NK-92 (cell line): ENCODE results near the gene BAIAP2L1.

ENCODE experiments used
- DNase-seq: peaks from one replicate; lab custom pipeline; 2025; ENCODE audit not compliant: unreplicated experiment; lab: John Stamatoyannopoulos, UW

The BAIAP2L1 gene

DNA sequence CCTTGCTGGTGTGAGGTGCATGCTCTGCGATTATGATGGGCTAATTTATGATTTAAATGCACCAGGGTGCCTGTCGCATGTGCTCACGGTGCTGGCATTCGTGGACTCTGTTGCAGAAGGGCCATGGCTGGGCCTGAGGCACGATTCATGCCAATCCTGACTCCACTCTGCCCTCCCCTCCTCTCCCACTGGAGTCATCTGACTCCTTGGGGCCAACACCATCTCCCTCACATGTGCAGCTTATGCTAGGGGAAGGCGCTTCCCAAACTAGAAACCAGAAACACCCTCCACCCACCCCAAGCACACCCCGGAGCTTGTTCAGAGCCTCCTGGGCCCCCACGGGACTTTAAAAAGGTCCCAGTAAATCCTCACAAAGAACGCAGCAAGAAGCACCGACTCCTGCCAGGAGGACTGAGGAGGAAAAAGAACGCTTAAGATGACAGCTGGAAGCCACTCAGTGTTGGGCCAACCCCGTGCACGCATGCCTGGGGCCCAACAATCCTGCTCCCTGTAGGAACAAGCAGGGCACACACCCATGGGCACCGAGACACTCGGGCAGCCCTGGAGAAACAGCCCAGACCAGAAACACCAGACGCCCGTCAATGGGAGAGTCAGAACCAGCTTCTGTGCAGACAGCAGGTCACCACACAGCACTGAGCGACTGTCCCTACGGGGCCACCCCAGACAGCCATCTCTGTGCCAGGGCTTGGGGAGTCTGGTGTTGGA, 105.3 kb downstream of the BAIAP2L1 start:
- no peak for DNase-seq

DNA sequence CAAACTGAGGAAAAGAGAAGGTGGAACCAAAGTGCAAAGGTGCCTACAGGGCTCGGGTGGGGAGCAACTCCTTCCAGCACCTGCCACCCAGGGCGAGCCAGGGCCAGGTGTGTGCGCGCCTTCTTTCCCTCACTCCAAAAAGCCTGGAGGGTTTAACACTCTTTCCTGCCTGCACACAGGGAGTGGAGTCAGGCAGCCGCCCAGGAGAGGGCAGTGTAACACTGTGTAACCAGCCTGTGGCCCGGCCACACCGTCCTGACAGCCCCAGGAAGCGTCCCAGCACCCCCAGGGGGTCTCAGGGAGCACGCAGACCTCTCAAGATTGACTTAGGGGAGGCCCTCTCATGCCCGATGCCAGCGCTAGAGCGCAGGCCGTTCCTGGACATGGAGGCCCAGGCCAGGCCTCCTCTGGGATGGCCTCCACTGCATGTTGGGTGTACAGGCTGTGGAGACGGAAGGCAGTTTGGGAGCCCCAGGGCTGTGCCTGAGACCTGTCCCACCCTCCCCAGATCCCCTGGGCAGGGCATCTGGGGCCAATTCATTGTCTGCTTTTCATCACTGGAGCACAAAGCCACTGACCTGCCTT, 106.0 kb downstream of the BAIAP2L1 start:
- DNase-seq = no peak

DNA sequence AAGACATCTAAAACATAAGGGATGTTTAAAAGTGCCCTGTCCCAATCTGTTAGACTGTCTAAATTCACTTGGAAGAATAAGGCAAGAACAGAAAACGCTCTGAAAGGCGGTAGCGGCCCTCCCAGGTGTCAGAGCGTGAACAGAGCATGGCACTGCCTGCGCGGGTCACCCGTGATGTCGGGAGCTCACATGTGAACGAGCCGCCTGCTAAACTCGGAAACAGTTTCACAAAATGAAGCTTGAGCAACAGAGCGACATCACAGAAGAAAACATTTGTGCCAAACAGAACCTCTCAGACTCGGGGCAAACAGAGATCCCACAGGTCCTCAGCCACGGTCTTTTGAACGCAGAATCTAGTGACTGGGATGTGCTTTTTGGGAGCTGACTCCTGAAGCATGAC, 106.6 kb downstream of the BAIAP2L1 start:
- no peak for DNase-seq

DNA sequence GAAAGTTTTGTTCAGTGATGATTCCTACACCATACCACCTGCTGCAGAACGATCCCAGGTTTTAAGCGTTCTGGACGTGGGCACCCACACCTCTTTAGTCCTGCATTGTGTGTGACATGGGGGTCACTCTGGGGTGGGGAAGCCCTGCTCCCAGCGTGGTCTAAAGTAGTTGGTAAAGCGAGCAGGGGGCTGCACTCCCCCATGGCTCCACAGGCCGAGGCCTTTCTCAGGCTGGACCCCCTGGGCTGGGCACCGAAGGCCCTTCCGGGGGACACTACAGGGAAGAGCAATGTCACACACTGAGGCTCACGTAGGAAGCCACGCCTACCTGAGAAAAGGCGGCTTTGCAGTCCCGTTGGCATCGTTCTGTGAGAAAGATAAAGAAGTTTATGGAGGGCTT, 107.1 kb downstream of the BAIAP2L1 start:
- DNase-seq = no peak

DNA sequence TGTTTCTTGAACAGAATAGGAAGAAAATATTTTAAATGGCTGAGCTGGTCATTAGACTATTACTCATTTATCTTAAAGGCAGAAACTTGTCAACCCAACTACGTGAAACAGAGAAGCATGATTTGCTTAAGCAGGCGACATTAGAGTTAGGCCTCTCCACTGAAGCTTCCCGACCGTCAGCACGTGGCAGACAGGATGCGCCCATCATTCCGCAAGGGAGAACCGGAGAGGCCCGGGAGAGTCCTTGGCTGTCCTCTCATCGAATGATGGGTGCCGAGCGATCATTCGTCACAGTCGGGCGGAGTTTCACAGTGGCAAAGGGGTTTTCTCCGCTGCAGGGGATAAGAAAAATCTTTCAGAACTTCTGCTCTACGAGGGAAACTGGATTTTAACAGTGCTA, 107.6 kb downstream of the BAIAP2L1 start:
- DNase-seq = no peak

DNA sequence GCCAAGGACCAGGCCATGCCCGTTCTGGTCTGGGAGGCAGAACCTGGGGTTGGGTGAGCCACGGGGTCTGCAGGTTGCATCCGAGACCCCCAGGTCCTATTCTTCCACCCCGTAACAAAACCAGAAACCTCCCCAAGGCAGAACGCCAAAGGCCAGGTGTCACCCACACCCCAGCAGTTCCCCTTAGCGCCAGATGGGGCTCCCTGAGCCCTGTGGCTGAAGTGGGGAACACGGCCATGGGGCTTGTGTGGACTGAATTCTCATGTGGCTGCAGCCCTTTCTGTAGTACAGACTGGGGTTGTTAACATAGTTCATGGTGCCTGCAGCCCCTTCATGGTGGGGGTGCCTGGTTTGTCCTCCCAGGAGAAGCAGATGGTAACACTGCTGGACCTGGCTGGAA, 109.2 kb downstream of the BAIAP2L1 start:
- no peak for DNase-seq

DNA sequence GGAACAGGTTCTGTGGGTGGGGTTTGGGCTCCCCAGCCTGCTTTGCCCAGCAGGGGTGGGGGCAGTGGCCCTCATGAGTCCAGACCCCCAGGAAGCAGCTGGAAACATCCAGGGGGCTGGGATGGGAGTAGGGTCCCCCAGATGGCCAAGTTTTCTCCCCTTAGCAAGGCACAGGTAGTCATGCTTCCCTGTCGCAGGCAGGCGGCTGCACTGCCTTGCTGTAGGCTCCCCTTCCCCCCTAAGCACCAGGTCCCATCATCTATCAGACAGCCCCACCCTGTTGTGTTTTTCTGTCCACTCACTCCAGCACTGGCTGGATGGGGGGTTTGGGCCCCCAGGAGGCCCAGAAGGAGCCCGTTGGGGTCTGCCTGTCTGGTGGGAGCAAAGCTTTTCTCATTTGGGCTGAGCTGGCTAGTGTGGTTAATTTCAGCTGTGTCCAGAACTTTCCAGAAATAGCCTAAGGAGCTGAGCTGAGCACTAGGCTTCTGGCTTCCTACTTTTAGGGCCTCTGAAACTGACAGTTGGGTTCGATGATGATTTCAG, 111.5 kb downstream of the BAIAP2L1 start:
- no peak for DNase-seq

DNA sequence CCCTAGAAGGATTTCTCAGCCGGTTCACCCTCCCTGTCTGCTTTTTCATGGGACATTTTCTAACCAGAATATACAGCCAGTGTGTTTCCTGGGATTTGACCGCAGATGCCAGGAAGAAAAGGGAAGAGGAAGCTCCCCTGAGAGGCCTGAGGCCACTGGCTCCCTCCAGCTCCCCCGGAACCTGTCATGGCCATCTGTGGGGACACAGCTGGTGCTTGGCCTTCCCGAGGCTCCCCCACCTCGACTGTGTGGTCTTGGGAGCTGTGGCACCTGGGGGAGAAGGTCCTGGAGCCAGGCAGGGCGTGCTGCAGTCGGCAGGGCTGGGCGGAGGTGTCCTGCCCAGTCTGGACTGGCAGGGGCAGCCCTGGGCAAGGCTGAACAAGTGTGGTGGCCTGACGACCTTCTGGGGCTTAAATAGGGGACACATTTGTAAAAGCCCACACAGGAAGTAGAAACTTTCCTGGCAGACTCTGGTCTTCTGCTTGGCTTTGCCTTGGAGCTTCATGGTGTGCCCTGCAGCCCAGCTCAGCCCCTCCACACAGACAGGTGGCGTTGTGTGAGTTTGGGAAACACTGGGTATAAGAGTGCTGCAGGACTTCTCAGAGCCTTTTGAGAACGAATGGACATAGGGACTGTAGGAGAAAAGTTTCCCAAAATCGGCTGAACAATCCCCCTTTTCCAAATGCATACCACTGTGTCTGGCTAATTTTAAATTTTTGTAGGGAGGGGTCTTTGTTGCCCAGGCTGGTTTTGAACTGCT, 112.6 kb downstream of the BAIAP2L1 start:
- DNase-seq = no peak

DNA sequence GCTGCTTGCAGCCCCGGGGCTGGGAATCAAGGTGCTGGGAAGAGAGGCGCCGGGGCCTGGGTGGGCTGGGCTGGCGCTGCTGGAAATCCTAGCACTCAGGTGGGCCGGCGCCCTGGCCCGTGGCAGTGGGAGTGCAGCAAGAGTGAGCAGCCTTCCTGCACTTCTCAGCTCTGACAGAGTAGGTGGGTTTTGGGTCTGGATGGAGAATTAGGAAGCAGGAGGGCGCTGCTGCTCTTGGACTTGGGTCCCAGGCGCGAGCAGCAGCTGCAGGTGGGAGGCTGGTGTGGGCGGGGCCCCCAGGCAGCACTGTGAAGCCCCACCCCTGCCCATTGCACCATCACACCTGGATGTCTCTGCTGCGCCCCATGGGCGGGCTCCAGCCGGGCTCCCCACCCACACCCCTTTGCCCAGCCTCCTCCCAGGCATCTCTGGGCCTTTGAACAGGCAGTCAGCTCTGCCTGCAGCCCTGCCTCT, 113.4 kb downstream of the BAIAP2L1 start:
- DNase-seq = no peak

DNA sequence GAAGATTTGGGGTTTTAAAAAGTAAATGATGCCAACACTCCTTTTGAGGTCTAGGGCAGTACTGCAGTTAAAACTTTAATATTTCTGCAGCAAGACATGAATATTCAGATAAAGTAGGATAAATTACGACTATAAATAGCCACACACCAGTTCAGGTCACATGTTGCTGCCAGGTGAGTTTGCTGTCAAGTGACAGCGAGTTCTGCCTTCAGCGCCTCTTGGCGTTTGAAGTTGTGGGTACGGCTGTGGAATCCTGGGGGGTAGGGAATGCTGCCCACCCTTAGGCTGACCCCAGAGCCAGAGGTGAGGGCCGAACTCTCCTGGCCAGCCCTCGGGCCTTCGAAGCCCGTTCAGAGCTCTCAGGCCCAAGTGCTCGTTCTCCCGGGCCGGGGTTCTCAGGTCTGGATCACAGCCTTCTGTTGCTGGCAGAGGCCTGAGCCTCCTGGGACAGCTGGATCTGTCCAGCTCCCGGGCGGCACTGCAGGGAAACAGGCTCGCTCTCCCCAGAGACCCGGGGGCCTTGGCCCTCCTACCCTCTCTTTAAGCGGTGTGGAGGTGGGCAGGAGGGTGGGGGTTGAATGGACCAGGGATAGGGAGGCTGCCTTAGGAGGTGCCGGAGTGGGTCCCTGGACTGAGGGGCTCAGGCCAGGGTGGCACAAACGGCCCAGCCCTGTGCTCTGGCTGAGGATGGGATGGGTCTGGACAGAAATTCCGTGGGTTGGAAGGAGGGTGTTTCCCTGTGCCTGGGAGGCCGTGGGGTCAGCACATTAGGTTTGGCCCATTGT, 114.0 kb downstream of the BAIAP2L1 start:
- DNase-seq = no peak

DNA sequence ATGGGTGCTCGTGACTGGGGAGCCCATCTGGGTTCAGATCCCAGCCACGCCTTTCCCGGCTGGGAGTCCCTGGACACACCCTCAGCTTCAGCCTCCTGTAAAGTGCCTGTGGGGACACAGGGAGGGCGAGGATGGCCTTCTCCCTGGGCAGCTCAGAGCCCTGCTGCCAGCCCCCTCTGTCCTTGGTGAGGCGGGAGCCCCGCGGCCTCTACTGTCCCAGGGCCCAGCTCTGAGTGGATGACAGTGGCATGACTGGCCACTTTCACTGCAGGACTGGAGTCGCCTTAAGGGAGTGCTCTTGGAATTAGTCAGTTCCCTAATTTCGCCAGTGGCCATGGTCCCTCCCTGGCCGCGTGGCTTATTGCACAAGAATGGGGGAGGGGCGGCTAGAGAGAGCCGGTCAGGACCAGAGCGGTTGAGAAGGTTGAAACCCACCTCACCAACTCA, 114.8 kb downstream of the BAIAP2L1 start:
- DNase-seq = no peak

DNA sequence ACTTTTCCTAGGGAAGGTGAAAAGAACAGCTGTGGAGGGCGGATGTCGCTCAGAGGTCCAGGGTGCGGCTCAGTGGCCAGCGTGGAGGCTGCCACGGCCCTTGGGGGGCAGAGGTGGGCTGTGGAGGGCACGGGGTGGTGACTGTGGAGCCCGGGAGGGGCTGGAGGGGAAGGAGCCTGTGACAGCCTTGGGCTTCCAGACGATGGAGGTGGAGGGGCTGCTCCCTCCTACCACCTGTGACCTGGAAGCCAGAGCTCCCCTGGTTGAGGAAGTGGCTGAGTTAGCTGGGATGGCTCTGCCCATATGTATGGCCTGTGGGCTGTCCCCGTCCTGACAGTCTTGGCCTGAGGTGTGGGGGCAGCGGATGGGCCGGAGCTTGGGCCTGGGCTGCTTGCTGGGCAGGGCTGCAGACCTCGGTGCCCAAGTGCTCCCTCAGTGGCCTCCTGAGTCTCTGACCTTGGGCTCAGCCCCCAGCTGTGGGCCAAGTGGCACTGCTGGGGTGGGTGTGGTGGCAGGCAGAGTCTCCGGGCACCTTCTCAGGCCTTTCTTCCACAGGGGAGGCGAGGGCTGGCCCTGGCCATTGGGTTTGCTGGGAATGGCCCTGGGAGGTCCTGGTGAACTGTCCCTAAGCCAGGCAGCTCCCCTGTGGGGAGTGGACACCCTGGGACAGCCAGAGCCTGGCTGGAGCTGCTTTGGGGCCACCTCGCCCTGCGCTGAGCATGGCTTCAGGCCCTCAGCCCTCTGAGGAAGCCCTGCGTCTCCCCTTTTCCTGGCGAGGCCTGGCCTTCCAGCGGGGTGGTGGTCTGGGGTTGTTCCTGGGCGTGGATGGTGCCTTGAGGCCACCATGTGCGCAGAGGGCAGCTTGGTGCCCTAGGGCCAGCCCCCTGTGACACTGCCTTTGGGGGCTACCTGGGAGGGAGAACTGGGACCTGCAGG, 115.5 kb downstream of the BAIAP2L1 start:
- DNase-seq = no peak

DNA sequence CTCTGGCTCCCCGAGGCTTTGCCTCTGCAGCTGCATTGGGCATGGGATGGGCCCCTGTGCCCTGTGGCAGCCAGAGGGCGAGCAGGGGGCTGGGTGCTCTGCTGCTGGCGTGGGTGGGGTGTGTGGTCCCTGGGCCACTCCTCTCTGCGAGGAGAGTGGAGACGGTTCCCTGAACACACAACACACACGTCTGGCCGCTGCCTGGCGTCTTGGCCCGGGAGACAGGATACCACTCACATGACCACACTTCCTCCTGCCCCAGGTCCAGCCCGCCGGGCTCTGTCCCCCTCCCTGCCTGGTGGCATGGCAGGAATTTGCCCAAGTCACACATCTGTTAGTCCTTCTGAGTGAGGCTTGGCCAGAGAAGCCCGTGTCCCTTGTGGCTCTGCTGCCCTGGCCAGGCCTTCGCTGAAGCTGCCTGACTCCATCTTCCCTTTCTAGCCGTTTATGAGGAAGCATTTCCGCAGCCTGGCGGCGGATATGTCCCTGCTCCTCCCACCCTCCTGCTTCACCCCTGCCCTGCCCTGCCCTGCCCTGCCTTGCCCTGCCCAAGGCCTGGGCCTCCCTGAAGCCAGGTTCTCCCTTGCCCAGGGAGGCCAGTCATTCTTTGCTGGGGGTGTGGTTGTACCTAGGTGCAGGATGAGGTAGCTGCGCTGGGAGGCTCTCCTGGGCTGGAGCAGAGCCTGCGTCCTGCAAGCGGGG, 116.4 kb downstream of the BAIAP2L1 start:
- no peak for DNase-seq

DNA sequence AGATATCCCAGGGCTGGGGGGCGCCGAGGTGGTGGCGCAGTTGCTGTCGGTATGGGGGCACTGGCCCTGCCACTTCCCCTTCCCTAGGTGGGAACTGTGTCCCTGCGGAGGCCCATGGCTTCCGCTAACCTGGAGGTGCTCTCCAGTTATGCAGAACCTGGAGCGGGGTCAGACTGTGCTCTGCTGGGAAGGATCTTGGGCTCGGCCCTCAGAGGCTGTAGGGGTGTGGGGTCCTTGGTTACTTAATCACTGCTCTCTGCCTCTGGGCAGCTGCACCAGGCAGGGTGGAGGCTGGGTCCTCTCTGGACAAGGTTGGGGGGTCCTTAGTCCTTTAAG, 117.0 kb downstream of the BAIAP2L1 start:
- no peak for DNase-seq

DNA sequence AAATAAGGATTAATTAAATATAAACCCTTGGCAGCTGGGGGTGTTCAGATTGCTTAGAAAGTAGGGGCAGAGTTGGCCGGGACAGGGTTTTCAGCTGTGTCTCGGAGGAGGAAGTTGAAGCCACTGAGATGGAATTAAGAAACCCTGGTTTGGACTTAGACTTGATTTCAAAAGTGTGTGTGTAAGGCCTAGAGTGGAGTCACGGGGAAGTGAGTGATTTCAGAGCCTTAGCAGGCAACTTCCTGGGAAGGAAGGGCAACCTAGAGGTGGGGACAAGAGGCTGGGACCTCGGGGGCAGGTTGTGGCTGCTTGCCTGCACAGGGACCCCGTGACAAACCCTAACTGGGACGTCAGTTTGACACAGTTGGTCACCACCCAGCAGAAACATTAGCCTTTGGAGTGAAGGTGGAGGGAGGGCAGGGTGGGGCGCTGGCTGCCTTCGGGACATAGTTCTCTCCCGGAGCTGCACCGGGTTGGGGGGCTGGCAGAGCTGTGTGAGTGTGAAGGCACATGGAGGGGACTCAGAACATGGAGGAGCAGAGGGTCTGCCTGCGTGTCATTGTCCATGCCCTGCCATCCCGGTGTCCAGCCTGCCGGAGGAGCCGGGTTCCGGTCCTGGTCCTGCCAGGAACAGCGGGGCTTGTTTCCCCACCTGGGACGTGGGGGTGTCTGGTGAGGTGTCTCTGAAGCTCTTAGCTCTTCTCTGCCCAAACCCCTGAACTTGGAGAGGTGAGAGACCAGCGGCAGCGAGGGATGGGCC, 117.6 kb downstream of the BAIAP2L1 start:
- DNase-seq = no peak

DNA sequence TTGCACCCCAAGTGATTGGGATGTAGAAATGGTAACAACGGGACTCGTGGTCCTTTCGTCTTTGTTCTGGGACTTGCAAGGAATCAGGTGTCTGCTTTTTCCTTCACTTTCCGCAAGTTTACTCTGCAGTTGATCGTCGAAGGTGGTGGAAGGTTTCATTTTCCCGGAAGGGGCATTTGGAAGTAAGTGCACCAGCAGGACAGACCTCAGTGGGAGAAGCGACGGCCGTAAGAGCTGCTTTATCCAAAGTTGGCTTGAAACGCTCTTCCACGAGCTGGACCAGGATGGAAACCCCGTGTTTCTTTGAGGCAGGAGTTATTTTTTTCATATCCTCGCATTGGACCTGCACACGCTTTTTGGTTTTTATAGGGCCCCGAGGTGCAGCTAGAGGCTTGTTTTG, 118.2 kb downstream of the BAIAP2L1 start:
- no peak for DNase-seq

DNA sequence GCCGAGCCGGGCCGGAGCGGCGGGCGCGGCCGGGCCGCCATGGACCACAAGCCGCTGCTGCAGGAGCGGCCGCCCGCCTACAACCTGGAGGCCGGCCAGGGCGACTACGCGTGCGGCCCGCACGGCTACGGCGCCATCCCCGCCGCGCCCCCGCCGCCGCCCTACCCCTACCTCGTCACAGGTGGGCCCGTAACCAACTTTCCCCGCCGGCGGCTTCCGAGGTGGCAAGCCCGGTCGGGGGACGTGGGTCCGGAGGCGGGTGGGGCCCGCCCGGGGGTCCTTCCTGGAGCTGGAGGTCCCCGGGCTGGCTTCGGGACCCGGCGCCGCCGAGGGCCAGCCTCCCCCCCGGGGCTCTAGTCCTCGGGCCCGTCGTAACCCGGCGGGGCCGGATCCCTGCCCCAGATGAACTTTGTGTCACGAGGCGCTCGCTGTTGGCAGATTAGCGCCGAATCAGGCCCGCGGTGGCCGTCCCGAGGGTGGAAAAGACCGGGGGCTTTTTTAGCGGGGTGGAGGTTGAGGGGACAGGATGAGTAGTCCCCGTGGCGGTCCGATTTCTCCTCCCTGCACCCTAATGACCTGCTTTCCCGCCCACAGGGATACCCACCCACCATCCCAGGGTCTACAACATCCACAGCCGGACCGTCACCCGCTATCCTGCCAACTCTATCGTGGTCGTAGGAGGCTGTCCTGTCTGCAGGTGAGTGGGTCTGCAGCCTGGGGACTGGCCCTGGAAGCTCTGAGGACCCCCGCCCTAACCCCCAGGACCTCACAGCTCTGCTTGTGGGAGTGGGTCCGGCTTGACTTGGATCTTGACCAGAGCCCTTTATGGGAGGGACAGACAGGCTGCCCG, 118.9 kb downstream of the BAIAP2L1 start:
- no peak for DNase-seq
